ENCODE measurements around the gene KRT80. TPM values are rescaled to one million over a fixed set of nuclear protein-coding genes. Genes with fewer than 3 reads are reported as not detected.

Gene KRT80
- total RNA-seq, 4 donors from 2014 or later = 1.1 TPM; not detected in 3

DNA sequence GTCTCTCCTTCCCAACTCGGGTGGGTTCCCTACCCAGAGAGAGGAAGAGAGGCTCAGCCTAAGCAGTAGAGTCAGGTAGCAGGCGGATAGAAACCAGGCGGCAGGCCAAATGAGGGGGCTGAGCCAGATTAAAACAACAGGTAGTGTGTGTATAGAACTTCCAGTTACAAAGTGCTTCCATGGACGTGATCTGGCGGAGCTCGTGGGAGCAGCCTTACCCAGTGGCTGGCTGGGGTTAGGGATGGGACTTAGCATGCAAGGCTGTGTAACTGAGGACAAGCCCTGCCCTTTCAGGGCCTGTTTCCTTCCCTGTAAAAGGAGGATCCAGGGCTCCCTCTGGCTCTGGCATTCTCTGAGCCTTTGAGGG is 8.3 kb downstream of the KRT80 start:
- intact Hi-C loops (cut with DNase I; ENCODE audit: low total_unique reads) = no loop called here
- H3K36me3 ChIP-seq = no peaks in the 10 kb centered on the region
- H3K27ac ChIP-seq = peak overlapping the region in 1 of 2 donors; percentile 22
- no peak for TF ChIP-seq POLR2A (IDR thresholded peaks at IDR 0.05)
- TF ChIP-seq, protein P1, sequence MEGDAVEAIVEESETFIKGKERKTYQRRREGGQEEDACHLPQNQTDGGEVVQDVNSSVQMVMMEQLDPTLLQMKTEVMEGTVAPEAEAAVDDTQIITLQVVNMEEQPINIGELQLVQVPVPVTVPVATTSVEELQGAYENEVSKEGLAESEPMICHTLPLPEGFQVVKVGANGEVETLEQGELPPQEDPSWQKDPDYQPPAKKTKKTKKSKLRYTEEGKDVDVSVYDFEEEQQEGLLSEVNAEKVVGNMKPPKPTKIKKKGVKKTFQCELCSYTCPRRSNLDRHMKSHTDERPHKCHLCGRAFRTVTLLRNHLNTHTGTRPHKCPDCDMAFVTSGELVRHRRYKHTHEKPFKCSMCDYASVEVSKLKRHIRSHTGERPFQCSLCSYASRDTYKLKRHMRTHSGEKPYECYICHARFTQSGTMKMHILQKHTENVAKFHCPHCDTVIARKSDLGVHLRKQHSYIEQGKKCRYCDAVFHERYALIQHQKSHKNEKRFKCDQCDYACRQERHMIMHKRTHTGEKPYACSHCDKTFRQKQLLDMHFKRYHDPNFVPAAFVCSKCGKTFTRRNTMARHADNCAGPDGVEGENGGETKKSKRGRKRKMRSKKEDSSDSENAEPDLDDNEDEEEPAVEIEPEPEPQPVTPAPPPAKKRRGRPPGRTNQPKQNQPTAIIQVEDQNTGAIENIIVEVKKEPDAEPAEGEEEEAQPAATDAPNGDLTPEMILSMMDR (IDR thresholded peaks at IDR 0.05) = no peak
- no peak for DNase-seq
- no peaks in the 10 kb centered on the region for H3K27me3 ChIP-seq
- no peaks in the 10 kb centered on the region for H3K9me3 ChIP-seq
- no peaks in the 10 kb centered on the region for H3K4me1 ChIP-seq
- no peak overlapping the region for H3K4me3 ChIP-seq

DNA sequence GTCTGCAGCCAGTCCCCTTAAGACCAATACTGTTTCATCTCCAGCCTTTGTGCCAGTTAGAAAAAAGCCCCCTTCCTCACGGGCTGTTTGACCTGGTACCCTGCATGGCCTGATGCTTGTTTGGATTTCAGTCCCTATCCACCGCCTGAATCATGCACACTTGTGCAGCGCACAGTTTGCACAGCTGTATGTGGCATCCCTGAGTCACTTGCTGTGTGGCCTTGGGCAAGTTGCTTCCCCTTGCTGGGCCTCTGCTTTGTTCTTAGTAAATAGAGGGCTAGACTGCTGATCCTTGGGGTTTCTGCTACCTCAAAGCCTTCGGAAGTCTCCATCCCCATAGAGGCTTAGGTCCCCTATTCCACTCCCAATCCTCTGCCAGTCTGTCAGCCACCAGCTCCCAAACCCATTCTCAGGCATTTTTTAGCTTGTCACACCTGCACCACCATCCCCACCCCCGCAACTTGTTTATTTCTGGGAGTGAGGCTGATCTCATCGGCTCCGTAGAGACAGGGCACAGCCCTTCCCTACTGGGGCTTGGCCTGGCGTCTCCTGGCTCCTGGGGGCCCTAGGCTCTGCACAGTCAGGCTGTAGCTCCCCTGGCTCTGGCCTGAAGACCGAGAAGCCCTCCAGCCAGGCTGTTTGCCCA is 8.8 kb downstream of the KRT80 start:
- no peaks in the 10 kb centered on the region for H3K9me3 ChIP-seq
- TF ChIP-seq, protein P1 (IDR thresholded peaks at IDR 0.05) = no peak
- no peak for TF ChIP-seq POLR2A (IDR thresholded peaks at IDR 0.05)
- no peaks in the 10 kb centered on the region for H3K36me3 ChIP-seq
- DNase-seq = no peak
- no peaks in the 10 kb centered on the region for H3K4me1 ChIP-seq
- peak overlapping the region in 1 of 2 donors; percentile 22 for H3K27ac ChIP-seq
- H3K27me3 ChIP-seq = no peaks in the 10 kb centered on the region
- no peak overlapping the region for H3K4me3 ChIP-seq
- intact Hi-C loops (cut with DNase I; ENCODE audit: low total_unique reads) = no loop called here

DNA sequence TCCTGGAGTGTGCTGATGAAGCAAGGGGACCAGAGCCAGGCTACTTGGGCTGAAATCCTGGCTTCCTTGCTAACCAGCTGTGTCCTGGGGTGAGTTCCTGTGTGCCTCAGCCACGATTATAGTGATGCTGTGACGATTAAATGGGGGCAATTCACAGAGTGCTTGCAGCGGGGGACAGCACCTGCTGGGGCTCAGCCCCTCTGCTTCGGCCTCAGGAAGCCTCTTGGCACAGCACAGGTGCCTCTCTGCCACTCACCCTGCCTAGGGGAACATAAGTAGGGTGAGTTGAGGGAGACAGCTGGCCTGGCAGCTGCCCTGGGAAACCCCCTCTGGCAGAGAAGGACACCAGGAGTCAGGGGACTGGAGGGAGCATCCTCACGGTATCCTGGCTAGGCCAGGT is 9.4 kb downstream of the KRT80 start:
- Histone ChIP-seq H3K27me3 (no peaks in the 10 kb centered on the region), H3K4me1 (no peaks in the 10 kb centered on the region), H3K4me3 (no peak overlapping the region), H3K27ac (no peak overlapping the region), H3K9me3 (no peaks in the 10 kb centered on the region), H3K36me3 (no peaks in the 10 kb centered on the region)
- intact Hi-C loops (cut with DNase I; ENCODE audit: low total_unique reads) = no loop called here
- TF ChIP-seq POLR2A (IDR thresholded peaks at IDR 0.05) = no peak
- TF ChIP-seq, protein P1 (IDR thresholded peaks at IDR 0.05) = no peak
- DNase-seq = no peak

DNA sequence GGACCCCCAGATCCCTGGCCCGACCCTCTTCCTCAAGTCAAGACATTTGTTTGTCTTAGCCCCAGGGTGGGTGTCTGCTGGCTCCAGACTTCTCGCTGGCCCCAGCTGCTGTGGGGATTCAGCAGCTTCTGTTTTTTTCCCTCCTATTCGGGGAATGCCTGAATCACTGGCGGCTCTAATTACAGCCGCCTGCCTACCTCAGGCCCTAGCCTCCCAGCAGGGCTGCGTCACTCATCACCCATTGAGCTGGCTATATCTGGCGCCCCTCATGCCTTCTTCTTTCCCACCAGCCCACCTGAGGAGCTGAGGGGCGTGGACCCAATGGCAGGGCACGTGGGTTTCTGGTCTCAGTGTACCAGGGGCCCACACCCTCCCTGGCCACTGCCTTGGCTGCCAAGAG is 10.1 kb downstream of the KRT80 start:
- DNase-seq = no peak
- Histone ChIP-seq H3K4me3 (no peak overlapping the region), H3K27me3 (no peaks in the 10 kb centered on the region), H3K9me3 (no peaks in the 10 kb centered on the region), H3K36me3 (no peaks in the 10 kb centered on the region), H3K27ac (no peak overlapping the region), H3K4me1 (no peaks in the 10 kb centered on the region)
- no peak for TF ChIP-seq POLR2A (IDR thresholded peaks at IDR 0.05)
- TF ChIP-seq, protein P1 (IDR thresholded peaks at IDR 0.05) = no peak
- intact Hi-C loops (cut with DNase I; ENCODE audit: low total_unique reads) = no loop called here

DNA sequence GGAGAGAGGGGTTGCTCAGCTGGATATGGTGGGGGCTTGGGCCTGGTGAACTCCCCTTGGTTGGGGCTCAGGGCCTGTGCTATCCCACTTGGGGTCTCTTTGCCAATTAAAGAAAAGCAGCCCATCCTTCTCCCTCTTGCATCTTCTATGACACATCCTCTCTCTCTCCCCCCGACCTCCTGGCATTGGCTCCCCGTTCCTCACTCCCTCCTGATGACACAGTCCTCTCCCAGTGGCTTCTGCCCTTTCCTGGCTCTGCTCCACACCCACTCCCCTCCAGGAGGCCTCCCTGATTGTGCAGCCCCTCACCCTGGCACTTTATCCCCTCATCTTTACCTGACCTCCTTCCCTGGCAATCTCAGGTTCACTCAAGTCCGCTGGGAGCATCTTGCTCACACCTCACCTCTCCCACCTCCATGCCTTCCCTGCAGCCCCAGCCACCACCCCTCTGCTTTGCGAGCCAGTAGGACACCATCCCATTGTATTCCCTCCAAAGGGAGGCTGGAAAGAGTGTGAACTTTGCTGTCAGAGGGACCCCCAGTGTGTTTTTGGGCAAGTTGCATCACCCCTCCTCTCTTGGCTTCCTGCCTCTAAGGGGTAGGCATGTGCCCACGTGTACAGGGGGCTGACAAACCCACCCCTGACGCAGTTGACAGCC is 10.7 kb downstream of the KRT80 start:
- H3K9me3 ChIP-seq = no peaks in the 10 kb centered on the region
- TF ChIP-seq, protein P1 (IDR thresholded peaks at IDR 0.05) = no peak
- no peak for TF ChIP-seq POLR2A (IDR thresholded peaks at IDR 0.05)
- no peak overlapping the region for H3K27ac ChIP-seq
- intact Hi-C loops (cut with DNase I; ENCODE audit: low total_unique reads) = no loop called here
- H3K4me3 ChIP-seq = no peak overlapping the region
- no peak for DNase-seq
- no peaks in the 10 kb centered on the region for H3K36me3 ChIP-seq
- H3K27me3 ChIP-seq = no peaks in the 10 kb centered on the region
- H3K4me1 ChIP-seq = peaks cover 0 to 1% of the 10 kb centered on the region in 2 donors

Data from uterus (tissue), 4 donors.